AG10803 (cell line): Measurements from ENCODE around the gene REELD1.

Experiments
- DNase-seq: peaks from one replicate; pipeline ENCODE4 v3.0.0; 2010; ENCODE audit warnings: low read depth
- H3K4me3 ChIP-seq: 2 replicates; pipeline ENCODE4 v1.5.1; 2011; ENCODE audit warnings: mild to moderate bottlenecking, low read length, control low read depth
- CTCF ChIP-seq: conservative IDR thresholded peaks from 2 replicates; pipeline ENCODE4 v1.5.1; 2011; ENCODE audit warnings: mild to moderate bottlenecking, low read length, control low read depth, inconsistent platforms

The REELD1 gene

DNA sequence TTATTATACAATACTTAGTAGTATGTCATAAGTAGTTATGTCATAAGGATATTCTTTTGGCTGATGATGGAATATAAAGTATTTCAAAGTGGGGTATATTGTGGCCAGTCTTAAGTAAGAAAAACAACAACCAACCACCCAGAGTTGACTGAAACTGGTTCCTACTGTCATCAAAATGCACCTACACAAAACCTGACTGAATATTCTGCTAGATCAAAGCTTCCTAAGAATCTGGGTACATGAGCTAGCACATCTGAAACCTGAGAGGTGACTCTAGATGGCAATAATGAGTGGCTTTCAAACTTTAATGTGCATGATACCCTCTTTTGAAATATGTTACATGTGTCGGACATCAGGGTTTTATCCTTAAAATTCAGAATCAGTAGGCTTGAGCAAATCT is 60.4 kb downstream of the REELD1 start:
- no peak for DNase-seq
- TF ChIP-seq CTCF, result no peak
- no peak overlapping the region for H3K4me3 ChIP-seq

DNA sequence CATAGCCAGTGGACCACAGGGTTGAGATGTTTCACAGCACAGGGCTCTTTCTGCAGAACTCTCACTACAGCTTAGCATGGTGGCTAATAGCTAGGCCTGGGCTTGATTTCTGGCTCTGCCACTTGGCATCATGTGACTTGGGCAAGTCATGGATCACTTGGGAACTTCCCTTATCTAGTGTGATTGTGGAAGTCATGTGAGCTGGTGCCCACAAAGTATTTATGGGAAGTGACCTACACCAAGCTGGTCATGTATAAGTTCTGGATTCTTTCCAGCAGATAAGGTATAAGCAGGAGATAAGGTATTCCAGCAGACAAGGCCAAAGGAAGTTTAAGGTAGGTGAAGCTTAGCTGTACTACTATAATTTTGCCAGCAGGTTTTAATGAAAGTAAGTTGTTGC is 61.0 kb downstream of the REELD1 start:
- no peak overlapping the region for H3K4me3 ChIP-seq
- no peak for DNase-seq
- no peak for TF ChIP-seq CTCF

GRCh38 chr4:146278986-146279385 is 64.6 kb downstream of the REELD1 start:
- no peak overlapping the region for H3K4me3 ChIP-seq
- no peak for DNase-seq
- no peak for TF ChIP-seq CTCF
